Measurements from ENCODE around the gene ZBTB16.

ZBTB16 gene

DNA sequence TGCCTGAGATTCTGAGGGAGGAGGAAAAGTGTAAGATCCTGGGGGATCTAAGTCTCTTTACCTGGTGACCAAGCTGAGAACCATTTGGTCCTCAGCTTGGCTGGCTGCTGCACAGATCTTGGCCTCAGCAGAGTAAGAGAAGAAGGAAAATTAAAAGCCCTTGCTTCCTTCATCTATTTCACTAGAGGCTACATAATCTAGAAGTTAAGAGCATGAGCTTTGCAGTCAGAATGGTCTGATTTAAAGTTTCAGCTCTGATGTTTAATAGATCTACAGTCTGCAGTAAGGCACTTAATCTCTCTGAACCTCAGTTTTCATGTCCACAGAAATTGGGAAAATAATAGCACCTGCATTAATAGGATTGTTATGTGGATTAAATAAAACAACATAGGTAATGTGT, 3.1 kb upstream of the ZBTB16 start:
- no peaks in the 10 kb centered on the region for H3K36me3 ChIP-seq (replicated peaks; ENCODE audit: insufficient read depth, low read length)
- no peaks in the 10 kb centered on the region for H3K9me3 ChIP-seq (replicated peaks; ENCODE audit: insufficient read depth, low read length)
- H3K9me2 ChIP-seq (replicated peaks; ENCODE audit: insufficient read depth, low read length): no peaks in the 10 kb centered on the region
- H3K9ac ChIP-seq (ENCODE audit: low read length): no peak overlapping the region
- no peak overlapping the region for H3K4me2 ChIP-seq (ENCODE audit: low read depth, low read length)
- no peak overlapping the region for H3K4me3 ChIP-seq (ENCODE audit: low read length)
- H3K27ac ChIP-seq (ENCODE audit: low read length): no peak overlapping the region
- peaks cover 32% of the 10 kb centered on the region for H3K27me3 ChIP-seq (replicated peaks; ENCODE audit: insufficient read depth, low read length)
- H3F3A ChIP-seq (ENCODE audit: insufficient read depth, low read length): no peaks in the 10 kb centered on the region
- H2AFZ ChIP-seq (ENCODE audit: low read length): no peak overlapping the region
- no peaks in the 10 kb centered on the region for H4K20me1 ChIP-seq (ENCODE audit: insufficient read depth, low read length)
- no peak for DNase-seq
- no peaks in the 10 kb centered on the region for H3K4me1 ChIP-seq (ENCODE audit: low read length)
- no peaks in the 10 kb centered on the region for H3K79me2 ChIP-seq (ENCODE audit: low read length)
- TF ChIP-seq EZH2phosphoT487 (IDR thresholded peaks at IDR 0.05; ENCODE audit: low read length) (no peak), CTCF (IDR thresholded peaks at IDR 0.05; ENCODE audit: low read length) (no peak), EZH2 (optimal IDR thresholded peaks at IDR 0.05; ENCODE audit: low read depth, low read length) (no peak)

GRCh38 chr11:114057147-114057546, 2.4 kb upstream of the ZBTB16 start:
- Histone ChIP-seq H2AFZ (ENCODE audit: low read length) (no peak overlapping the region), H4K20me1 (ENCODE audit: insufficient read depth, low read length) (no peaks in the 10 kb centered on the region), H3K4me1 (ENCODE audit: low read length) (no peaks in the 10 kb centered on the region), H3K9ac (ENCODE audit: low read length) (no peak overlapping the region), H3K9me2 (replicated peaks; ENCODE audit: insufficient read depth, low read length) (no peaks in the 10 kb centered on the region), H3K4me3 (ENCODE audit: low read length) (no peak overlapping the region), H3K4me2 (ENCODE audit: low read depth, low read length) (no peak overlapping the region), H3K27ac (ENCODE audit: low read length) (no peak overlapping the region), H3K9me3 (replicated peaks; ENCODE audit: insufficient read depth, low read length) (no peaks in the 10 kb centered on the region), H3K27me3 (replicated peaks; ENCODE audit: insufficient read depth, low read length) (peaks cover 37% of the 10 kb centered on the region), H3K36me3 (replicated peaks; ENCODE audit: insufficient read depth, low read length) (no peaks in the 10 kb centered on the region), H3K79me2 (ENCODE audit: low read length) (no peaks in the 10 kb centered on the region), H3F3A (ENCODE audit: insufficient read depth, low read length) (no peaks in the 10 kb centered on the region)
- DNase-seq: no peak
- TF ChIP-seq CTCF (IDR thresholded peaks at IDR 0.05; ENCODE audit: low read length) (no peak), EZH2phosphoT487 (IDR thresholded peaks at IDR 0.05; ENCODE audit: low read length) (no peak), EZH2 (optimal IDR thresholded peaks at IDR 0.05; ENCODE audit: low read depth, low read length) (no peak)

- Histone ChIP-seq H3K4me2 (ENCODE audit: low read depth, low read length) (no peak overlapping the region), H3K79me2 (ENCODE audit: low read length) (no peaks in the 10 kb centered on the region), H3K9ac (ENCODE audit: low read length) (no peak overlapping the region), H3K9me2 (replicated peaks; ENCODE audit: insufficient read depth, low read length) (no peaks in the 10 kb centered on the region), H3K36me3 (replicated peaks; ENCODE audit: insufficient read depth, low read length) (no peaks in the 10 kb centered on the region), H3K27me3 (replicated peaks; ENCODE audit: insufficient read depth, low read length) (peaks cover 40% of the 10 kb centered on the region), H3K27ac (ENCODE audit: low read length) (no peak overlapping the region), H2AFZ (ENCODE audit: low read length) (no peak overlapping the region), H3K9me3 (replicated peaks; ENCODE audit: insufficient read depth, low read length) (no peaks in the 10 kb centered on the region), H4K20me1 (ENCODE audit: insufficient read depth, low read length) (no peaks in the 10 kb centered on the region), H3K4me3 (ENCODE audit: low read length) (no peak overlapping the region), H3F3A (ENCODE audit: insufficient read depth, low read length) (no peaks in the 10 kb centered on the region), H3K4me1 (ENCODE audit: low read length) (no peaks in the 10 kb centered on the region)
- TF ChIP-seq EZH2 (optimal IDR thresholded peaks at IDR 0.05; ENCODE audit: low read depth, low read length) (no peak), EZH2phosphoT487 (IDR thresholded peaks at IDR 0.05; ENCODE audit: low read length) (no peak), CTCF (IDR thresholded peaks at IDR 0.05; ENCODE audit: low read length) (no peak)
- DNase-seq: no peak
Observed at GRCh38 chr11:114057605-114058004, 1.9 kb upstream of the ZBTB16 start.

All from MM.1S (cell line).